Activated CD8-positive, alpha-beta T cell treated with anti-CD3 and anti-CD28 coated beads for 36 hours (primary cell): ENCODE data around the gene QRFP. TPM values are rescaled to one million over a fixed set of nuclear protein-coding genes. Genes with fewer than 3 reads are reported as not detected.

Source experiments
- ATAC-seq: fragments of 200-7000 bp; cut with Tn5 transposase; one replicate; pipeline ENCODE4 v1.10.0; 2021; ENCODE audit warnings: mild to moderate bottlenecking, moderate library complexity
- CTCF ChIA-PET: fragments of 350-600 bp; sonication (Branson Sonifier 250); formaldehyde crosslinking; loops from one replicate; lab custom pipeline; 2021; ENCODE audit warnings: antibody characterized with exemption; lab: Charles Lee
- POLR2A ChIA-PET: fragments of 350-600 bp; sonication (Branson Sonifier 250); formaldehyde crosslinking; loops from one replicate; lab custom pipeline; 2021; ENCODE audit warnings: antibody characterized with exemption; lab: Charles Lee
- DNase-seq: peaks from one replicate; pipeline ENCODE4 v3.0.0-alpha.2; 2020
- H3K27ac Mint-ChIP-seq: one replicate; pipeline ENCODE4 v1.8.0; 2021; ENCODE audit warnings: mild to moderate bottlenecking, mixed read lengths
- H3K27me3 Mint-ChIP-seq: one replicate; pipeline ENCODE4 v1.8.0; 2021; ENCODE audit warnings: mixed read lengths
- H3K36me3 Mint-ChIP-seq: one replicate; pipeline ENCODE4 v1.8.0; 2021; ENCODE audit warnings: low read depth, mixed read lengths
- H3K4me1 Mint-ChIP-seq: one replicate; pipeline ENCODE4 v1.8.0; 2021; ENCODE audit warnings: low read depth, mixed read lengths
- H3K4me3 Mint-ChIP-seq: one replicate; pipeline ENCODE4 v1.8.0; 2021; ENCODE audit warnings: mild to moderate bottlenecking, moderate library complexity, mixed read lengths
- H3K9me3 Mint-ChIP-seq: one replicate; pipeline ENCODE4 v1.8.0; 2021; ENCODE audit warnings: mixed read lengths
- intact Hi-C: fragments of 100-400 bp; cut with micrococcal nuclease; formaldehyde crosslinking; loops from one replicate; pipeline ENCODE4 v1.10.0; 2022
- total RNA-seq, 2 experiments: library from RNA; stranded (reverse); gene quantifications; one replicate each; pipeline ENCODE4 v1.2.3, GENCODE V29; 2021
- TF ChIP-seq, protein P1 (sequence below): fragments of 200-600 bp; IDR thresholded peaks from one replicate; pipeline ENCODE4 v1.8.0; 2022; ENCODE audit warnings: antibody characterized with exemption, mild to moderate bottlenecking

The QRFP gene
- total RNA-seq, 2 experiments from 2014 or later, result not detected

DNA sequence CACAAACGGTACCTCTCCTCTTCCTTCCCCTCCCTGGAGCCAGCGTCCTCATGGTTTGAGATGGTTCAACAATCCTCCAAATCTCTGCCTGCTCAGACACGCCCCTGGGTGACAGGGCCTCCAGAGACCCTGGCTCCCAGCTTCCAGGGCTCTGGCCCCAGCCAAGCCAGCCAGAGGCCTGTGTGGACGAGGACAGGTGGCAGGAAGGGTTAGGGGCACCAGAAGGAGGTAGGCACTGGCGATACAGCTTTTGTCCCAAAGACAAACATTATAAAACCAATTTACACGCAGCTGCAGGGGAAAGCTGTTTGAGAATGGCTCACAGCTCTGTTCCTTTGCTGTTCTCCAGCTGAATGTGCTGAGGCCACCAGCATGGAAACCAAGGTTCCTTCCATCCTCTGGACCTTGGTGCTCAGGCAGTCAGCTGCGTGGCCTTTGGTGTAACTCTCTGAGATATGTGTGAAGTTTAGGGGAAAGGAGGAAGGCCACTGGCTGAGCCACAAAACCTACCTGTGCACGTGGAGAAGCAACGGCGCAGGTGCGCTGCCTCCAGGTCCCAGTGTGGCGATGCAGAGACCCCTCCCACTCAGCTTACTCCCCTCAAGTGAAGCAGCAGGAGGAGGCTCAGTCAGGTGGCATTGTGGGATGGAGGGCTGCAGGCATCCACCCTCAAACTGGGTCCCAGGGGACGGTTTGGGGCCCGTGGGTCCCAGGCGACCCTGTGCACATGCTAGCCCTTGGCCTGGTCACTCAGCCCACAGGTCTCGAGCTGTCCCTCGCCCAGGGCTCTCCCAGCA lies 4.3 kb upstream of the QRFP start:
- CTCF ChIA-PET, result interaction anchor here (1.0 to 1.4 kb wide), 2 partner anchors 11 to 146 kb away, joined by 3 read pairs; no protein-coding TSS in a partner anchor
- no peak for DNase-seq
- no peak overlapping the region for H3K4me3 Mint-ChIP-seq
- H3K27me3 Mint-ChIP-seq, result no peaks in the 10 kb centered on the region
- no peak overlapping the region for H3K27ac Mint-ChIP-seq
- H3K9me3 Mint-ChIP-seq, result no peaks in the 10 kb centered on the region
- no peak for ATAC-seq
- H3K36me3 Mint-ChIP-seq, result no peaks in the 10 kb centered on the region
- no peaks in the 10 kb centered on the region for H3K4me1 Mint-ChIP-seq
- POLR2A ChIA-PET, result no interaction called here
- TF ChIP-seq, protein P1, sequence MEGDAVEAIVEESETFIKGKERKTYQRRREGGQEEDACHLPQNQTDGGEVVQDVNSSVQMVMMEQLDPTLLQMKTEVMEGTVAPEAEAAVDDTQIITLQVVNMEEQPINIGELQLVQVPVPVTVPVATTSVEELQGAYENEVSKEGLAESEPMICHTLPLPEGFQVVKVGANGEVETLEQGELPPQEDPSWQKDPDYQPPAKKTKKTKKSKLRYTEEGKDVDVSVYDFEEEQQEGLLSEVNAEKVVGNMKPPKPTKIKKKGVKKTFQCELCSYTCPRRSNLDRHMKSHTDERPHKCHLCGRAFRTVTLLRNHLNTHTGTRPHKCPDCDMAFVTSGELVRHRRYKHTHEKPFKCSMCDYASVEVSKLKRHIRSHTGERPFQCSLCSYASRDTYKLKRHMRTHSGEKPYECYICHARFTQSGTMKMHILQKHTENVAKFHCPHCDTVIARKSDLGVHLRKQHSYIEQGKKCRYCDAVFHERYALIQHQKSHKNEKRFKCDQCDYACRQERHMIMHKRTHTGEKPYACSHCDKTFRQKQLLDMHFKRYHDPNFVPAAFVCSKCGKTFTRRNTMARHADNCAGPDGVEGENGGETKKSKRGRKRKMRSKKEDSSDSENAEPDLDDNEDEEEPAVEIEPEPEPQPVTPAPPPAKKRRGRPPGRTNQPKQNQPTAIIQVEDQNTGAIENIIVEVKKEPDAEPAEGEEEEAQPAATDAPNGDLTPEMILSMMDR, result no peak
- intact Hi-C loops, result no loop called here

DNA sequence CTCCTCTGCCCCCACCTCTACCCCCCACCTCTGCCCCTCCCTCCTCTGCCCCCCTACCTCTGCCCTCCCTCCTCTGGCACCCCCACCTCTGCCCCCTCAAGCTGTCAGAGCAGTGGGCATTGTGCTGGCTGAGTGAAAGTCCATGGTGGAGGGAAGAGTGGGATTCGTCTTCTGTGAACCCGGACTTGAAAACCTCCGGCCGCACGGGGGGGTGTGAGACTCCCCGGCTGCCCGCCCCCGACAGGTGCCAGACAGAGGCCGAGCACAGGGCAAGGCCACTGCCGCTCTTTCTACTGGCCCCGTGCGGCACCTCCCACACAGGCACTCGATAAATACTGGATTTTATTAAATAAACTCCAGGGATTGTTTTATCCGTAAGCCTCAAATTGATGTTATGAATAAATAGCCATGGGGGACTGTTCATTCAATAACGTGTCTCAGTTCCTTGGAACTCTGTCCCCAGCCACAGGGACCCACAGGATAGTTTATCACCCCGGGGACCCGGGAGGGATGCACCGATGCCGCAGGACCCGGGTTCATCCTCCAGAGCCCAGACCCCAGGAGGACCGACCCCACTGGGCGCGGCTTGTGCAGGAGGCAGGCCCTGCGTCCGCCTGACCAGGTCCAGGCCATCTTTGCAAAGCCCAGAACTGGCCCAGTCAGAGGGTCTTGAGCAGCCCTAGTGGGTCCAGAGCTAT lies 2.6 kb upstream of the QRFP start:
- CTCF ChIA-PET, result interaction anchor here (1.4 kb wide), 1 partner anchor 9 kb away, joined by 3 read pairs; no protein-coding TSS in a partner anchor
- DNase-seq, result no peak
- Mint-ChIP-seq H3K4me1 (no peaks in the 10 kb centered on the region), H3K36me3 (no peaks in the 10 kb centered on the region), H3K27me3 (no peaks in the 10 kb centered on the region), H3K27ac (no peak overlapping the region), H3K4me3 (no peak overlapping the region), H3K9me3 (no peaks in the 10 kb centered on the region)
- POLR2A ChIA-PET, result no interaction called here
- intact Hi-C loops, result no loop called here
- ATAC-seq, result no peak
- TF ChIP-seq, protein P1, result no peak

DNA sequence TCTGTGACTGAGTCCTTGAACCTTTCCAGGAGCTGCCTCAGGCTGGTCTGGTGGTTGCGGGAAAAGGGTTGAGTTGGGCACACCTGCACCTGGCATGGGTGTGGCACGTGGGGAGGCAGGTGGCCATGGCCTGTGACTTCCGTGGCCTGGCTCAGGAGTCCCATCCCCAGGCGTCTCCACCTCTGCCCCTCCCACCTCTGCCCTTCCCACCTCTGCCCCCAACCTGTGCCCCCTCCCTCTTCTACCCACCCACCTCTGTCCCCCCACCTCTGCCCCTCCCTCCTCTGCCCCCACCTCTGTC lies 1.9 kb upstream of the QRFP start:
- no peak for DNase-seq
- no peaks in the 10 kb centered on the region for H3K27me3 Mint-ChIP-seq
- POLR2A ChIA-PET, result no interaction called here
- TF ChIP-seq, protein P1, result no peak
- no peak overlapping the region for H3K4me3 Mint-ChIP-seq
- intact Hi-C loops, result no loop called here
- H3K36me3 Mint-ChIP-seq, result no peaks in the 10 kb centered on the region
- CTCF ChIA-PET, result no interaction called here
- ATAC-seq, result no peak
- no peaks in the 10 kb centered on the region for H3K9me3 Mint-ChIP-seq
- H3K27ac Mint-ChIP-seq, result no peak overlapping the region
- H3K4me1 Mint-ChIP-seq, result no peaks in the 10 kb centered on the region

DNA sequence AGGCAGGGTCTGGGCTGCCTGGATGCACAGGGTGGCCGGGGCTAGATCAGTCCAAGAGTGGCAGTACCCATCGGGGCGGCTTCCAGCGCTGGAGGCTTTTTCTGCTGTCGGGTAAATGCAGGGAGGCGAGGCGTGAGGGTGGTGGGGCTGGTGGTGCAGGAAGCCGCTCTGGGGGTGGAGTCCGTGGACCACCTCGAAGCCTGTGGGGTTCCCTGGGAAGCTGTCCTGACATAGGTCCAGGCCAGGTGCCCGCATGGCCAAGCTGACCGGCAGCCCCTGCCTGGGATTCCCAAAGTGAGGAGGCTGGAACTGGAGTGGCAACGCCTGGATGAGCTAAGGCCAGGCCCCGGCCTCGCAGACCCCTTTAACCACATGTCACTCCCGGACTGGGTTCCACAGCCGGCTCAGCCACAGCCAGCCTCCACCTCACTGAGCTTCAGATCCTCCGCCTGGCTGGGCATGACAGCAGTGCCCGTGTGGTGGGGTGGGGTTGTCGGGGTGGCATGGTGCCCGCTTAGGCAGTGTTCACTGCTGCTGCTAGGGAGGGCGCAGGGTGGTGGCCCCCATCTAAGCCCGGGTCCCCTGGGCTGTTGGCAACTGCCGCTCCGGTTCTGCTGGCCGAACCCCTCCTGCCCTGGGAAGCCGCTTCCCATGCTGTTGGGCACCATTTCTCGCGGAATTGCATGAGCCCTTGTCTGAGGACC lies 1.4 kb upstream of the QRFP start:
- no peaks in the 10 kb centered on the region for H3K9me3 Mint-ChIP-seq
- H3K4me3 Mint-ChIP-seq, result no peak overlapping the region
- ChIA-PET POLR2A (no interaction called here), CTCF (no interaction called here)
- no peak overlapping the region for H3K27ac Mint-ChIP-seq
- H3K4me1 Mint-ChIP-seq, result no peaks in the 10 kb centered on the region
- intact Hi-C loops, result no loop called here
- ATAC-seq (no peak), DNase-seq (no peak)
- H3K36me3 Mint-ChIP-seq, result no peaks in the 10 kb centered on the region
- TF ChIP-seq, protein P1, result no peak
- no peaks in the 10 kb centered on the region for H3K27me3 Mint-ChIP-seq
